Measurements from ENCODE around the gene PNMA3.
"Not testable (repeated sequence)": the region's sequence is repeated elsewhere in the genome, so short reads cannot be mapped to it uniquely, and the experiment has no call there.

PNMA3 gene

GRCh38 chrX:153074262-153074899, 18.1 kb downstream of the PNMA3 start:
- no peak for DNase-seq (ENCODE audit: low read depth)

DNA sequence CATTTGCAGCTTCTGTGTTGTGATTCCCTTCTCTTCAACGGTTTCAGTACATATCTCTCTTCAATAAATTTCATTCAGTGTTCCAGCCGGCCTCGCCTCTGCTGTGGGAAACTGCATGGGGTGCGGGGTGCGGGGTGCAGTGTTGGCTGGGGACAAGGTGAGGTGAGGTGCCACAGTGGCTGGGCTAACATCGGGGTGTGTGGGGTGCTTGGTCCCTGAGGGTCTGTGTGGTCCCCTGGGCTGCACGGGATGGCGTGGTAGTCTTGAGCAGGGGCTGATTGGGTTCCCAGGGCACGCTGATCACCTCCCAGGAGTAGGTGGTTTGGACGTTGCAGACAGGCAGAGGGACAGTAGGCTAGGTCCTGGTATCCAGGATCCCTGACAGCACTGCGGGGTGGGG, 18.7 kb downstream of the PNMA3 start:
- no peak for DNase-seq (ENCODE audit: low read depth)

- no peak for DNase-seq (ENCODE audit: low read depth)
Observed at GRCh38 chrX:153075366-153075765, 19.1 kb downstream of the PNMA3 start.

DNA sequence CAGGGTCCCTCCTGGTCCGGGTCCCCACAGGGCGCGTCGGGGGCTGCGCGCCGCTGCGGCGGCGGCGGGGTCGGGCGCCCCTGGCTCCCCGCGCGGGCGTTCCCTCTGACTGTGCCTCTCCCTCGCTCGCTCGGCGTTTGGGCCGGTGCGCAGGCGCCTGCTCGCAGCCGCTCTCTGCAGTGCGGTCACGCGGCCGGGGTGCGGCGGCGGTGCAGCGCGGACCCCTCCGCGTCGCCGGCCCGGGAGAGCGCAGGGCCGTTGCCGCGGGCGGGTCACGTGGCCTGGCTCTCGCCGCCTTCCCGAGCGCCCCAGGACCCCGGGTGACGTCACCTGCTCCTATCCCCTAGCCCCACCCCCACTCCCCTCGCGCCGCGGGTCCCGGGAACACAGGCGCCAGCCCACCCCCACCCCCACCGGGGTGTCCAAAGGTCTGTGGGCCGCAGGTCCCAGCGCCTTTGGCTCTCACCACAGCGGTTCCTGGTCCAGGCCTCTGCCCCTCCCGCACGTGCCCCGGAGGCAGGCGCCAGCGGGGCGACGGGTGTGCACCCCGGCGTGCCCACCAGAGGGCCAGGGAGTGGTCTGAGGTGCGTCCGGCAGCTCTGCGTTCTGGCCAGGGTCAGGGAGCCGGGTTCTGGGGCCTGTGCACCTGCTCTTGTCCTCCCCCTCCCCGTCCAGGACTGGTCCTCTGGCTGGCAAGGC, 21.3 kb downstream of the PNMA3 start:
- not testable (repeated sequence) for DNase-seq (ENCODE audit: low read depth)

- not testable (repeated sequence) for DNase-seq (ENCODE audit: low read depth)
Observed at GRCh38 chrX:153083238-153083923, 27.1 kb downstream of the PNMA3 start.

GRCh38 chrX:153102418-153102817, 46.1 kb downstream of the PNMA3 start:
- DNase-seq (ENCODE audit: low read depth): no peak

DNA sequence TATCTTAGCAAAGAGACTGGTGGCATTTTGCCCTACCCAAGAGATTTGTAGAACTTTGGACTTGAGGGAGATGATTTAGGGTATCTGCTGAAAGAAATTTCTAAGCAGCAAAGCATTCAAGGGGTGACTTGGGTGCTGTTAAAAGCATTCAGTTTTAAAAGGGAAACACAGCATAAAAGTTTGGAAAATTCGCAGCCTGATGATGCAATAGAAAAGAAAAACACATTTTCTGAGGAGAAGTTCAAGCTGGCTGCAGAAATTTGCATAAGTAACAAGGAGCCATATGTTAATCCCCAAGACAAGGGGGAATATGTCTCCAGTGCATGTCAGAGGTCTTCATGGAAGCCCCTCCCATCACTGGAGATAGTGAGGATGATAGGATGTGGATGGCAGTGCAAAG, 48.7 kb downstream of the PNMA3 start:
- not testable (repeated sequence) for DNase-seq (ENCODE audit: low read depth)

GRCh38 chrX:153106092-153106801, 50.0 kb downstream of the PNMA3 start:
- not testable (repeated sequence) for DNase-seq (ENCODE audit: low read depth)
